Measurements from ENCODE around the gene TTLL12. TPM values are rescaled to one million over a fixed set of nuclear protein-coding genes. Genes with fewer than 3 reads are reported as not detected.

TTLL12 gene
- total RNA-seq, 1 donor from 2014 or later: 31.4 TPM

- no peak for DNase-seq
Observed at GRCh38 chr22:43198936-43199335, 12.0 kb upstream of the TTLL12 start.

- DNase-seq: no peak
Observed at GRCh38 chr22:43198126-43198525, 11.2 kb upstream of the TTLL12 start.

- DNase-seq: no peak
Observed at GRCh38 chr22:43197271-43197941, 10.5 kb upstream of the TTLL12 start.

- DNase-seq: no peak
Observed at GRCh38 chr22:43191831-43192230, 4.9 kb upstream of the TTLL12 start.

- DNase-seq: no peak
Observed at GRCh38 chr22:43188829-43189545, 2.1 kb upstream of the TTLL12 start.

GRCh38 chr22:43187171-43188099, 501 bp upstream of the TTLL12 start:
- DNase-seq: peak; percentile 93

- no peak for DNase-seq
Observed at GRCh38 chr22:43185860-43186261, 1.1 kb downstream of the TTLL12 start.

- DNase-seq: no peak
Observed at GRCh38 chr22:43183496-43184277, 3.2 kb downstream of the TTLL12 start.

GRCh38 chr22:43182726-43183125, 4.2 kb downstream of the TTLL12 start:
- no peak for DNase-seq

GRCh38 chr22:43182118-43182517, 4.8 kb downstream of the TTLL12 start:
- DNase-seq: no peak

- no peak for DNase-seq
Observed at GRCh38 chr22:43181321-43182076, 5.4 kb downstream of the TTLL12 start.

- DNase-seq: no peak
Observed at GRCh38 chr22:43180670-43181069, 6.3 kb downstream of the TTLL12 start.

- DNase-seq: no peak
Observed at GRCh38 chr22:43179911-43180195, 7.1 kb downstream of the TTLL12 start.

- no peak for DNase-seq
Observed at GRCh38 chr22:43179146-43179910, 7.6 kb downstream of the TTLL12 start.

GRCh38 chr22:43177479-43177878, 9.5 kb downstream of the TTLL12 start:
- no peak for DNase-seq

GRCh38 chr22:43176090-43176489, 10.8 kb downstream of the TTLL12 start:
- no peak for DNase-seq

- DNase-seq: no peak
Observed at GRCh38 chr22:43174941-43175531, 11.9 kb downstream of the TTLL12 start.

- DNase-seq: no peak
Observed at GRCh38 chr22:43173976-43174720, 12.8 kb downstream of the TTLL12 start.

- DNase-seq: no peak
Observed at GRCh38 chr22:43173566-43173965, 13.4 kb downstream of the TTLL12 start.

- DNase-seq: no peak
Observed at GRCh38 chr22:43172191-43172590, 14.7 kb downstream of the TTLL12 start.

Data from occipital lobe (tissue), 2 donors.